HG02973 (cell line): Measurements from ENCODE around the gene ADGRG3.
"Not testable (repeated sequence)": the region's sequence is repeated elsewhere in the genome, so short reads cannot be mapped to it uniquely, and the experiment has no call there.

ENCODE experiments used
- ATAC-seq: cut with Tn5 transposase; IDR thresholded peaks from one replicate; pipeline ENCODE4 v1.9.1; 2021; ENCODE audit warnings: moderate library complexity; ENCODE audit not compliant: unreplicated experiment

The ADGRG3 gene

GRCh38 chr16:57712569-57712968 lies 44.5 kb downstream of the ADGRG3 start:
- ATAC-seq, result not testable (repeated sequence)

DNA sequence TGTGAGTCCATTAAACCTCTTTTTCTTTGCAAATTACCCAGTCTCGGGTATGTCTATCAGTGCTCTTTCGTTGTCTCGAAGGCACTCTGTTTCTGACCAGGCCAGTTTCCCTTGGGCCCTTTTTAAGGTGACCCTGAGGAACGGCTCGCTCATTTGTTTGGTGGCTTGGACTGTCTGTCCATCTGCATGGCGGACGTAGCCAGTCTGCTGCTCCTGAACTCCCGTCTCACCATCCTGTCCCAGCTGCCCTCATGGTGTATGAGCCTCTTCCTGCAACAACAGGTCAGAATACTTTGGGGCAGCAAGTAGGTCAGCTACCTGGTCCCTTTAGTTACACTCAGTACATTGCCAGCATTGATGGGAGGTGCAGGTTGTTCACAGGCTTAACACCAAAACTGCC lies 45.5 kb downstream of the ADGRG3 start:
- no peak for ATAC-seq

DNA sequence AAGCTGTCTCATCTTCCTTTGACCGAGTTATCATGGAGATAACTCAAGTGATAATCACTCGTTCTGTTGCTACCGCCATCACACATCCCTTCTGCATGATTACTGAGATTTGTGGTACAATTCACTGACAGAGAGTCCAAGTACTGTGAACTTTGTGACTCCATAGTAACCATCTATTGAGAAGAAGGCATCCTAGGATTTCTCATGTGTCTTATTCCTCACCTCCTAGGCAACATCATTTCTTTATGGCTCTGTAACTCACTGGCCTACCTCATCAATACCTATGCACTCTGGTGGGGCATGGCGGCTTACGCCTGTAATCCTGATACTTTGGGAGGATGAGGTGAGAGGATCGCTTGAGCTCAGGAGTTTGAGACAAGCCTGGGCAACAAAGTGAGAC lies 45.9 kb downstream of the ADGRG3 start:
- ATAC-seq, result no peak

DNA sequence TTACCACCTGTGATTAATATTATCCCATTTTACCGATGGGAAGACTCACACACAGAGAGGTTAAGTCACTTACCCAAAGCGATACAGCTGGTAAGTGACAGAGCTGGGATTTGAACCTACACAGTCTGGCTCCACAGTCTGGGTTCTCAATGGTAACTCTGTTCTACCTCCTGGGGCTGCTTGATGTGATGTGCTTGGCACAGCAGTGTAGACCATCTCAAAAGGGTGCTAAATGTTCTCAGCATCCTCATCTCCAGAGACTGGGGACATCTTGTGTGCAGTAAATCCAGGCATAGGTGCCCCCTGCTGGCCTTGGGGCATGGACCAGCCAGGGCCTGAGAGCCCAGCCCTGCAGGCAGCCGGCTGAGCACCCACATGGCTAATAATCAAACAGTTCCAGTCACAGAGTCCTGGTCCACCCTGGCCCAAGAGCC lies 52.1 kb downstream of the ADGRG3 start:
- ATAC-seq, result no peak

GRCh38 chr16:57721356-57722209 lies 53.5 kb downstream of the ADGRG3 start:
- ATAC-seq, result no peak

GRCh38 chr16:57722210-57722499 lies 54.0 kb downstream of the ADGRG3 start:
- ATAC-seq, result no peak

DNA sequence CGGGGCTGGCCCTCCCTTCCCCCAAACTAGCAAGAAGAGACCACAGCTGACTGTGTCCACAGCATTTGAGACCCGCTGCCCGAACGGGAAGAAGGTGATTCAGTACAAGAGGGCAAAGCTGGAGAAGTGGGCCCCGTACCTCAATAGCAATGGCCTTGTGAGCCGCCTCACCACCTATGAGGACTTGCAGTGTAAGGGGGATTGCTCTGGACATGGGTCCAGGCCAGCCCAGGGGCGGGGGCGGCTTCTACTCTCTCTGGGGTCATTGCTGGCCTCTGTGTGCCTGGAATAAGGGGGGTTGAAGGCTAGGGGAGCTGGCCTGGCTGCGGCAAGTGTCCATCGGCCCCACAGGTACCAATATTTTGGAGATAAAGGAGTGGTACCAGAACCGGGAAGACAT lies 54.5 kb downstream of the ADGRG3 start:
- ATAC-seq, result no peak

DNA sequence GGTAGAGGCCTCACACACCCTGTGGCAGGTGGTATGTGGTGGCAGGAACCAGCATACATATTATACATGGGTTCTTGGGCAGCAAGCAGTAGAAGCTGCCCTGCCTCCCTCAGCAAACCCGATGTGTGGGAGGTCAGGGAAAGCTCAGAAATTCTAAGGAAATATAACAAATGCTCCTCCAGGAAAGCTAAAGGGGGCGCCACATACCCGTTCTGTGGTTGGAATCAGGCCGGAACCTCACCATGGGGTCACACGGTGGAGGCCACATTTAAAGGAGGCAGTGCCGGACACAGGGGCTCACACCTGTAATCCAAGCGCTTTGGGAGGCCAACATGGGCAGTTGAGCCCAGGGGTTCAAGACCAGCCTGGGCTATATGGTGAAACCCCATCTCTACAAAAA lies 55.1 kb downstream of the ADGRG3 start:
- no peak for ATAC-seq

GRCh38 chr16:57724531-57724930 lies 56.4 kb downstream of the ADGRG3 start:
- no peak for ATAC-seq

DNA sequence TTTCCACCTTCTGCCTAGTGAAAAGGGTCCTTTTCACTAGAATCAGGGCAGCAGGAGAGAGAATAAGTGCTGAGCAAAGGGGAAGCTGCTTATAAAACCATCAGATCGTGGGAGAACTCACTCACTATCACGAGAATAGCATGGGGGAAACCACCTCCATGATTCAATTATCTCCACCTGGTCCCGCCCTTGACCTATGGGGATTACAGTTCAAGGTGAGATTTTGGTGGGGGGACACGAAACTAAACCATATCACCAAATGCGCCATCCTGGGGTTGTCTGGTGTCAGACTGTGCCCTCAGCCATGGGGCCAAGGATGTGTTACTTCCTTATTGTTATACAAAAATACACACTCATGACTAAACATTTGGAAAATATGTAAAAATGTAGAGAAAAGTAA lies 57.0 kb downstream of the ADGRG3 start:
- ATAC-seq, result no peak

DNA sequence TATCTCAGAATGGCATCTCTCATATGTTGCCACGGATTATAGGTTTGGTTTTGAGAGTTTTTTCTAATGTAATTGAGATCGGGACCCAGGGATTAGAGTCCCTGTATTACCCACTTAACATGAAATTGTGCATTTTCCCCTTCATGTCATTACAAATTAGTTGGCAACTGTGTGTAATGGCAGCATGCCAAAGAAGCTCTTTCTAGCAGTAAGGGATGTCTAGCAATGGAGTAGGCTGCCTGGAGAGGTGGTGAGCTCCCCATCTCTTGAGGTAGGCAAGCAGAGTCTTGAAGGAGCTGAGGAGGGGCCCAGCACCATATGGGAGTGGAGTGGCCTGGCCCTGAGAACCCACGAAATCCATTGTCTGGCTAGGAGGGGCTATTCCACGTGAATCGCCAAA lies 57.4 kb downstream of the ADGRG3 start:
- ATAC-seq, result no peak

DNA sequence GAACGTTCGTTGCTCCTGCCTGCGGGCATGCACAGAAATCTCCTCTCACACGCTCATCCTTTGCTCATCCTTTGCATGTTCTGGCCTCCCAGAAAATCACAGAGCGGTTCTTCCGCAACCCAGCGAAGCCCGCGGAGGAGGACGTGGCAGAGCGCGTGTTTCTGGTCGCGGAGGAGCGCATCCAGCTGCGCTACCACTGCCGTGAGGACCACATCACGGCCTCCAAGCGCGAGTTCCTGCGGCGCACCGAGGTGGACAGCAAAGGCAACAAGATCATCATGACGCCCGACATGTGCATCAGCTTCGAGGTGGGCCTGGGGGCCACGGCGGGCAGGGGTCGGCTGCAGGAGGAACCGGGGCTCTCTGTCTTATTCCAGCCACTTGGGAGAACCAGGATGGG lies 57.9 kb downstream of the ADGRG3 start:
- no peak for ATAC-seq

DNA sequence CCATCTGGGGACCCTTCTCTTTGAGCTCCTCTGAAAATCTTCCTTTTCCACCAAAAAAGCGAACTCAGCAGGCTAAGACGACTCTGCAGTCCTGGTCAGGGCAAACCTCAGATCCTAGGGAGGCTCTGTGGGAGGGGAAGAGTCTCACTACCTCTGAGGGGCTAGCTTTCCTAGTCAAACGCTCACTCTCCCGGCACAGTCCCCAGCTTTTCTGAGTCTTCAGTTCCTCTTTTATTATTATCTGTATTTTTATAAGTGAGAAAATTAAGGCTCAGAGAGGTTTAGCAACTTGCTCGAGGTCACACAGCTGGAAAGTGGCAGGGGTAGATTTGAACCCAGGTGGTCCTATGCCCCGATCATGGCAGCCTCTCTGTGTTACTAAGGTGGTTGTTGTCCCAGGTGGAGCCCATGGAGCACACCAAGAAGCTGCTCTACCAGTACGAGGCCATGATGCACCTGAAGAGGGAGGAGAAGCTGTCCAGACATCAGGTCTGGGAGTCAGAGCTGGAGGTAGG lies 58.4 kb downstream of the ADGRG3 start:
- ATAC-seq, result no peak

GRCh38 chr16:57727610-57728009 lies 59.5 kb downstream of the ADGRG3 start:
- ATAC-seq, result no peak

DNA sequence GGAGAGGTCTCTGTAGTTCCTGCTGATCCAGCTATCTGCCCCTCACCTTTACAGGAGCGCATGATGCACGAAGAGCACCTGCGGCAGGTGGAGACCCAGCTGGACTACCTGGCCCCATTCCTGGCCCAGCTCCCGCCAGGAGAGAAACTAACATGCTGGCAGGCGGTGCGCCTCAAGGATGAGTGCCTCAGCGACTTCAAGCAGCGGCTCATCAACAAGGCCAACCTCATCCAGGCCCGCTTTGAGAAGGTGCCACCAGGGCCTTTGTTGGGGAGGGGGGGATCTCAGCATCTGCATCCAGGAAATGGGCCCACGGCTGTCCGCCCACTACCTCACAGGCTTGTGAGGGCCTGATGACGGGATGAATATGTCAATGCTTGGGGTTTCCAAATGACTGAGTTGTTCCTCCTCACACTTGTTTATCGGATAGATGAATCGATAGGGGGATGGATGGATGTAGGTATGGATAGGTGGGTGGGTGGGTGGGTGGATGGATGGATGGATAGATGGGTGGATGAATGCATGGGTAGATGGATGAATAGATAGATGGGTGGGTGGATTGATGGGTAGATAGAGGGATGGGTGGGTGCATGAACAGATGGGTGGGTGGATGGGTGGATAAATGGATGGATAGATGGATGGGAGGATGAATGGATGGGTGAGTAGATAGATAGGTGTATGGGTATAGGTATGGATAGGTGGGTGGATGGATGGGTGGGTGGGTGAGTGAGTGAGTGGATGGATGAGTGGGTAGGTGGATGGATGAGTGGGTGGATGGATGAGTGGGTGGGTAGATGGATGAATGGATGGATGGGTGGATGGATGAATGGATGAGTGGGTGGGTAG lies 60.5 kb downstream of the ADGRG3 start:
- ATAC-seq, result no peak

DNA sequence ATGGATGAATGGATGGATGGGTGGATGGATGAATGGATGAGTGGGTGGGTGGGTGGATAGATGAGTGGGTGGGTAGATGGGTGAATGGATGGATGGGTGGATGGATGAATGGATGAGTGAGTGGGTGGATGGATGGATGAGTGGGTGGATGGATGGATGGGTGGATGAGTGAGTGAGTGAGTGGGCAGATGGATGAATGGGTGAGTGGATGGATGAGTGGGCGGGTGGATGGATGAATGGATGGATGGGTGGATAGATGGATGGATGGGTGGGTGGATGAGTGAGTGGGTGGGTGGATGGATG lies 61.0 kb downstream of the ADGRG3 start:
- ATAC-seq, result no peak

- not testable (repeated sequence) for ATAC-seq
Observed at GRCh38 chr16:57729852-57730251, 61.7 kb downstream of the ADGRG3 start.

- no peak for ATAC-seq
Observed at GRCh38 chr16:57730771-57731730, 62.9 kb downstream of the ADGRG3 start.

DNA sequence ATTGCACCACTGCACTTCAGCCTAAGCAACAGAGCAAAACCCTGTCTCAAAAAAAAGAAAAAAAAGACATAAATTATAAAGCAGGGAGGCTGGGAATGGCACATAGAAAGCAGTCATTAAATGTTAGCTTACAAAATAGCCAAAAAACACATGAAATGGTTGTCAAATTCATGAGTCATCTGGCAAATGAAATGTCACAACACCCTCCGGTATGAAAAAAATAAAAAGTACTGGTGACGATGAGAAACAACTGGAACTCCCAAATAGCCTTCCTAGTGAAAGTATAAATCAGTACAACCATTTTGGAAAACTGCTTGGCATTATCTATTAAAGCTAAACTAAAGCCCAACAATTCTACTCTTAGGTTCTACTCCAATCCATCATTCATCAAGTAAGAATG lies 63.9 kb downstream of the ADGRG3 start:
- ATAC-seq, result no peak

GRCh38 chr16:57732714-57733113 lies 64.6 kb downstream of the ADGRG3 start:
- no peak for ATAC-seq

DNA sequence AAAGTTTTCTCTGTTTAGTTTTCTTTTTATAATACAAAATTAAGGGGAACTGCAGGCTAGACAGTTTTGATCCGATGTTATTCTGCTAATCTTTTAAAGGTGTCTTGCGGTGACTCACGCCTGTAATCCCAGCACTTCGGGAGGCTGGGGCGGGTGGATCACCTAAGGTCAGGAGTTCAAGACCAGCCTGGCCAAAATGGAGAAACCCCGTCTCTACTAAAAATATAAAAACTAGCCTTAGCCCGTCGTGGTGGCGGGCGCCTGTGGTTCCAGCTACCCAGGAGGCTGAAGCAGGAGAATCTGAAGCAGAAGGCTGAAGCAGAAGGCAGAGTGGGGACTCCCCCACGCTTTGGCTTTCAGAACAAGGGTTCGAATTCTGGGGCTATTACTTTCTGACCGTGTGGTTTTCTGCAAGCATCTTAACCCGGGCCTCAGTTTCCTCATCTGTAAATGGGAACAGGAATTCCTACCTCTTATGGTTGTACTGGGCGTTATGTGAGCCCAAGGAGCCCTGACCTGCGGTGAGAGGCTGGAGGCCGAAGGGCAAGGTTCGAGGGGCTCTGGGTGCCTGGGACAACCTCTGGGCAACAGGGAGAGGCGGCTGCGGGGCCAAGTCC lies 66.3 kb downstream of the ADGRG3 start:
- ATAC-seq, result no peak
